Stimulated activated CD4-positive, alpha-beta T cell treated with anti-CD3 and anti-CD28 coated beads, Interleukin-12 subunit alpha, Interleukin-12 subunit beta, amount 100 ng/mL, for 4 hours (primary cell): ENCODE results near the gene EFNA5.
"Not testable (repeated sequence)": the region's sequence is repeated elsewhere in the genome, so short reads cannot be mapped to it uniquely, and the experiment has no call there.

Experiments
- DNase-seq: peaks from one replicate; pipeline ENCODE4 v3.0.0-alpha.2; 2020

EFNA5 gene

GRCh38 chr5:107447587-107447986, 223.2 kb downstream of the EFNA5 start:
- no peak for DNase-seq

GRCh38 chr5:107446972-107447371, 223.8 kb downstream of the EFNA5 start:
- DNase-seq, result no peak

GRCh38 chr5:107444300-107444699, 226.4 kb downstream of the EFNA5 start:
- no peak for DNase-seq

DNA sequence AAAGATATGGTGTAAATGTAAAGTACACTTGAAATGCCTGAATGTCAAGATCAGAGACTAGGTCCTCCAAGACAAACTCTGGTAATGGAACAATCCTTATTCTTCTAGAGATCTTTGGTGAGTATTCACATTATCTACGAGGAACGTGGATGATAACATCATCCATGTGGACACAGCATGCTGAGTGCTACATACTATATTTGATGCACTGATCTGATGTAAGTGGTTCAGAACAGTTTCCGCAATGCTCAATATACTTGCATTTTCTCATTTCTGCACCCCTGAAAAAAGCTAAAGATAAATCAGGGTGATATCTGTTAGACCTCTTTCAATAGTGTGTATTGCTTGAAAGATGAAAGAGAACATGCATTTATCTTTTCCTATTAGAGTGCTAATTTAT, 226.8 kb downstream of the EFNA5 start:
- DNase-seq, result no peak

DNA sequence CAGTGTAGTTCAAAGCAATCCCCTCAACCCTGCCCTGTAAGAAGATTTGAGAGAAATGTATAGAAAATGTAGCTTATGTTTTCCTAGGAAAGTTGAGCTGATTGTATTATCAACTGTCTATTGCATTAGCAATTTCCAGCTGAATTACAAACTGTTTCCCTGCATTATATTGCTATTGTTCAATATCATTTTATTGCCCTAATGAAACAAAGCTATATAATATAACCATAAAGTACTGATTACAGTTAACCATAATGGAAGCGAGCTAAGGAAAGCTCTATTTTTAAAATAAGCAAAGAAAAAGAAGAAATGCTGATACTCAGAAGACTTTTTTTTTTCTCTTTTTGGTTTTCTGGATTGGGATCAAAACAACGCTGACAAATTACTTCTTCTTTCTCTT, 228.3 kb downstream of the EFNA5 start:
- no peak for DNase-seq

- no peak for DNase-seq
Observed at GRCh38 chr5:107439832-107440231, 230.9 kb downstream of the EFNA5 start.

DNA sequence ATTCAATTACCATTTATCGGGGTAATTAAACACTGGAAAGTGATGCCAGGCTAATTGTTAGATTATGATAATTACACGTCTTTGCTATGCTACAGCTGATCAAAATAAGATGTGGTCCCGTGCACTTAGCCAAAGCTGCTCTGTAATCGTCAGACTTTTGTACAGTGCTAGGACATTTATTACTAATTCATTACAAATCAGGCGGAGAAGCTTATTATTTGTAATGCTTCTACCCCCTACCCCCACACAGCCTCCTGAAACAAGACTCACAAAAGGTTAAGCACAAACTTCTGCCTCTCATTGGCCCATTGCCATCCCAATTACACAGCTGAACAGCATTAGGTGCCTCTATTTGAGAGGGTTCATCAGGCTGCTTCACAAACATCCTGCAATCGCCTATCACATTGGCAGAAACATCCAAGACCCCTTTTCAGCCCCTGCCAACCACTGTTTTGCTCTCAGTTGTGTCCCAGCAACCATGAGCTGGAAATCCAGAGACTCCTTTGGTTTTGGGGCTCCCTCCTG, 232.7 kb downstream of the EFNA5 start:
- no peak for DNase-seq

- DNase-seq, result no peak
Observed at GRCh38 chr5:107437154-107437553, 233.6 kb downstream of the EFNA5 start.

DNA sequence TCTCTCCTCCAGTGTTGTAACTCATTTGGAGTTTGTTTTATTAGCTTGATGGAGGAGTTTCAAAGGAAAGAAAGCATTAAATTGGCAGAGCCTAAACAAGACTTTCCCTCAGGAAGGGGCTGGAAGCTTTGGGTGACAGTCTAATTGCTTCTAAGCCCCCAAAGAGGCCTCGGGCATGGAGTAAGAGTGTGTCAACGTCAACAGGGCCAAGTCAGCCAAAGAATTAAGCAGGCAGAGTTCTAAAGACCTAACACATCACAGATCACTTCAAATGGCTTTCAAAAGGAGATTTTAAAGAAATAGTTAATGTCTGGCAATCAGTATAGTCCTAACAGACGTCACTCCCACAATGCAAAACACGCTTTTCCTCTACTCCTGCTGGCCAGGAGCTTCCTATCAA, 234.5 kb downstream of the EFNA5 start:
- DNase-seq, result no peak

GRCh38 chr5:107435061-107435460, 235.7 kb downstream of the EFNA5 start:
- DNase-seq, result no peak

DNA sequence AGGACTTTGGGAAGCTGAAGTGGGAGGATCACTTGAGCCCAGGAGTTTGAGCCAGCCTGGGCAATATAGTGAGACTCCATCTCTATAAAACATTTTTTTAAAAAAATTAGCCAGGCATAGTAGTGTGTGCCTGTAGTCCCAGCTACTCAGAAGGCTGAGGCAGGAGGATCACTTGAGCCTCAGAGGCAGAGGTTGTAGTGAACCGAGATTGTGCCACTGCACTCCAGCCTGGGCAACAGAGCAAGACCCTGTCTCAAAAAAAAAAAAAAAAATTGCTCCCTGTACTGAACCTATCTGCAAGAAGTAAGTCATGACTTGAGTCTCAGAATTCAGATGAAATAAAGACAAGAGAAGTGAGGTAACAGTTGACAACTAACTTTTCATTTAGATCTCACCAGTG, 237.1 kb downstream of the EFNA5 start:
- not testable (repeated sequence) for DNase-seq

- DNase-seq, result no peak
Observed at GRCh38 chr5:107431998-107432397, 238.7 kb downstream of the EFNA5 start.

GRCh38 chr5:107431536-107431935, 239.2 kb downstream of the EFNA5 start:
- no peak for DNase-seq

GRCh38 chr5:107430071-107430625, 240.6 kb downstream of the EFNA5 start:
- no peak for DNase-seq

GRCh38 chr5:107428303-107428813, 242.4 kb downstream of the EFNA5 start:
- DNase-seq, result no peak

DNA sequence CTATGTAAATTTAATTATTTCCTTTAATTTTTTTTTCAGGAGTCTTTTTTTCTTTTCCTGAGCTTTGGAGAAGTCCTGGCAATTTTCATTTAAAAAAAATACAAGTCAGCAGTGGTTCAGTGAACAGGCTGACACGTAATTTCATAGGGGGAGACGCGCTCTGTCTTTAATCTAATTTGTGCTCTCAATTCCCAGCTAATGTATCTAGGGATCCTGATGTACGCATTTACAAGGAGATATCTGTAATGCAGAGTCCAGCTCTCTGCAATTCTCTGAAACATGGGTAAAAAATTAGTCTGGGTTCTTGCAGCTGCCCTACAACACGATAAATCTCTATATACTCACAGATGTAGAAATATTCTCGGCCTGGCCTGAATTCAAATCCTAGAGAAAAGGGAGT, 243.9 kb downstream of the EFNA5 start:
- no peak for DNase-seq

DNA sequence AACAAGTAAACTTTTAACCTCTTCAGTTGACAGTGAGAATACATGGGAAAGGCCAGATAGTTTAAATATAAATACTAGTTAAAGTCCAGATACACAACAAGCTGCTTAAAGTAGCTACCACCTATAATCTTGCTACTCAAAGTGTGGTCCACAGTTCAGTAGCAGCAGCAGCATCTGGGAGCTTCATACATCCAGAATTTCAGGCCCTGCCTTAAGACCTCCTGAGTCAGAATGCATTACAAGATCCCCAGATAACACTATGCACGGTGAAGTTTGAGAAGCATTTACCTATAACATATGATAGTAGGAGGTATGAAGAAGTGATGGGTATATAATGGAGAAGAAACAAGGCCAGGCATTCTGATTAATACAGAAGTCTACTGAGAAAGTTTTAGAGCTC, 244.5 kb downstream of the EFNA5 start:
- no peak for DNase-seq

GRCh38 chr5:107425541-107426031, 245.2 kb downstream of the EFNA5 start:
- DNase-seq, result no peak

GRCh38 chr5:107424491-107424890, 246.2 kb downstream of the EFNA5 start:
- no peak for DNase-seq

GRCh38 chr5:107422494-107422893, 248.2 kb downstream of the EFNA5 start:
- DNase-seq, result no peak

DNA sequence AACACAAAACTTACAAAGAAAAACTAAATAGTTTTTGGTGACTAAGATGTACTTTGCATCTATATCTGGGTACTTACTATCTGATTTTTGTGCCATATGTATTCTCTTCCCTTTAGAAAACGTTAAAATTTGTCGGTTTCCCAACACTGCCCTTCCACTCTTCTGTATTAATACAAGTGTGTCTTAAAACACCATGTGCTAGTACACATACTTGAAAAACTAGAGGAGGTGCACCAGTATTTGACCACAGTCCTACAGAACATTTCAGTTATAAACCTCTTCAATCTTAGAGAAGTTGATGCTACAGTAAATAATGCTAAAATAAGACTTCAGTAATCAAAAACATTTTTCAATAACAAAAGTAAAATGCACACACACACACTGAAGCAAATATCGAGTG, 251.2 kb downstream of the EFNA5 start:
- no peak for DNase-seq

DNA sequence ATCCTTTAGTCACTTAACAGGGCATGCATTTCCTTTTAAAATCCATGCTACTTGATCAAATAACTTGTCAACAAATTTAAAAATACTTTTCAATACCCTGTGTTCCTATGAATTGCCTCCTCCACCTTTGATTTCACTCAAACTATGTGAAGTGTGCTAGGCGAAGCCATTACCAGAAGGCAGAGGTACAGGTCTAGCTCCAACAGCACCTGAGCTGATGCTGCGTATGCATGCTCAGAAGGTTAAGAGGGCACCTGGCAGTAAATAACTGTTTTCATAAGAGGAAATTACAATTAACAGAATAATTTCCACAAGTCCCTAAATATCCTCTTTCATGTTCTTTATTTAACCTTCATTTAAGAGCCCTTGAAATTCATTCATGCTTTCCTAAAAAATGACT, 251.8 kb downstream of the EFNA5 start:
- no peak for DNase-seq

DNA sequence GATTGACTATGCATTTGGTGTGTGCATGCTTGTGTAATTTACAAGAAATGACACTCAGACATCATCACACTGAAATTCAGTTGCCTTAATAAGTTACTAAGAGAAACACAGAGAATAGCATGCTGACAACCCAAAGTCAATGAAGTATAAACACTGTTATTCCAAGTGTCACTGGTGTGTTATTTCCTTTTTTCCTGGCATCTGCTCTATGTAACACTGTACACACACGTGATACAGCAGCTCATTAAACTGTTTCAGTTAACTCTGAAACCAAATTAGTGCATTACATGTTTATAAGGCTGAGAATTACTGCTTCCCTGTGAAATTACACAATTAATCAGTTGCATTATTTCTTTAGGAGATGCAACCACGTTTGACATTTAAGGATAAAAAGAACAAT, 252.7 kb downstream of the EFNA5 start:
- no peak for DNase-seq

DNA sequence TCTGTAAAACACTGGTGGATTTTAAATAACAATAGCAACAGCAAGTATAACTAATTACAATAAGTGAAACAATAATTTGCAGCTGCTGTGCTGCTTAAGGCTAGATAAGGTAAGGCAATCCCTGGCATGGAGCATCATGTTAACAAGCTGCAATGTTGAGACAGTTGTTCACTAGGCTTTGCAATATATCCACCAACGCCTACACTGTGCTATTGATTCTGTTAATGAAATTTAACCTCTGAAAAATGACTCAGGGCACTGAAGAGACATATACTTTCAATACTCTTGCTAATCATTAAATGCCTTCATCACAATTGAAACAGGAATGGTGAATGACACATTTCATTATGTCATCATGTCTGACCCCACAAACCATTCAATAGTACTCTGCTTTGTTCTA, 255.0 kb downstream of the EFNA5 start:
- no peak for DNase-seq

- no peak for DNase-seq
Observed at GRCh38 chr5:107414802-107415201, 255.9 kb downstream of the EFNA5 start.
